H1 (cell line): ENCODE measurements around the gene TBC1D24. TPM values are rescaled to one million over a fixed set of nuclear protein-coding genes. Genes with fewer than 3 reads are reported as not detected.
"Not testable (repeated sequence)": the region's sequence is repeated elsewhere in the genome, so short reads cannot be mapped to it uniquely, and the experiment has no call there.

Experiments used
- CTCF ChIA-PET: fragments of 300-600 bp; sonication (Branson Sonifier 250); formaldehyde crosslinking; loops from one replicate; lab custom pipeline; 2021; ENCODE audit not compliant: partially characterized antibody; lab: Charles Lee
- POLR2A ChIA-PET: fragments of 300-600 bp; sonication (Branson Sonifier 250); formaldehyde crosslinking; loops from one replicate; lab custom pipeline; 2021; ENCODE audit warnings: inconsistent platforms; ENCODE audit not compliant: partially characterized antibody; lab: Charles Lee
- DNase-seq, 2 experiments: peaks; one replicate each; pipeline versions ENCODE4 v3.0.0 to v3.0.0-alpha.2; 2010 to 2022; ENCODE audit warnings: low spot score in 2 of 2, low read depth in 1 of 2, mixed read lengths in 1 of 2
- FAIRE-seq: peaks from 2 replicates; lab custom pipeline; 2011; peaks lifted over from hg19 to GRCh38; lab: Jason Lieb, UNC
- H2AFZ ChIP-seq: 2 replicates; pipeline ENCODE4 v1.8.1; 2012; ENCODE audit warnings: low read length, inconsistent platforms
- H2AK5ac ChIP-seq: 2 replicates; pipeline ENCODE4 v1.6.1; 2013; ENCODE audit warnings: low read depth, low read length
- H2BK120ac ChIP-seq: replicated peaks from 2 replicates; pipeline ENCODE3; 2013; ENCODE audit warnings: low read depth, low read length, inconsistent platforms
- H2BK12ac ChIP-seq: 2 replicates; pipeline ENCODE4 v1.6.1; 2013; ENCODE audit warnings: low read depth, low read length
- H2BK15ac ChIP-seq: 2 replicates; pipeline ENCODE4 v1.6.1; 2013; ENCODE audit warnings: low read length
- H2BK20ac ChIP-seq: 2 replicates; pipeline ENCODE4 v1.6.1; 2013; ENCODE audit warnings: low read length
- H2BK5ac ChIP-seq: 2 replicates; pipeline ENCODE4 v1.6.1; 2013; ENCODE audit warnings: low read depth, low read length
- H3K14ac ChIP-seq: 2 replicates; pipeline ENCODE4 v1.6.1; 2013; ENCODE audit warnings: inconsistent platforms; ENCODE audit not compliant: insufficient read length
- H3K18ac ChIP-seq: 2 replicates; pipeline ENCODE4 v1.6.1; 2013; ENCODE audit warnings: low read length; ENCODE audit errors: extremely low read depth
- H3K23ac ChIP-seq: 2 replicates; pipeline ENCODE4 v1.6.1; 2013; ENCODE audit warnings: inconsistent platforms; ENCODE audit not compliant: insufficient read length
- H3K23me2 ChIP-seq: 2 replicates; pipeline ENCODE4 v1.6.1; 2013; ENCODE audit warnings: low read depth, low read length
- H3K27ac ChIP-seq: 2 replicates; pipeline ENCODE4 v1.6.1; 2011; ENCODE audit warnings: low read depth, low read length, inconsistent platforms
- H3K27me3 ChIP-seq, 4 experiments: replicated peaks in 1 of 4; 1 replicate in 1 of 4; 2 replicates in 3 of 4; pipeline versions ENCODE4 v1.6.1 to v1.8.1; 2011 to 2013; ENCODE audit warnings: low read length in 3 of 4, mild to moderate bottlenecking in 3 of 4, inconsistent platforms in 2 of 4, mixed read lengths in 2 of 4, moderate library complexity in 1 of 4; ENCODE audit not compliant: control insufficient read depth in 3 of 4, insufficient read depth in 3 of 4; ENCODE audit errors: extremely low read depth in 1 of 4
- H3K36me3 ChIP-seq, 4 experiments: 2 replicates each; pipeline versions ENCODE4 v1.6.1 to v1.8.1; 2011 to 2013; ENCODE audit warnings: mild to moderate bottlenecking in 4 of 4, low read length in 3 of 4, moderate library complexity in 2 of 4, control low read depth in 1 of 4, inconsistent platforms in 1 of 4; ENCODE audit not compliant: insufficient read depth in 4 of 4, control insufficient read depth in 2 of 4
- H3K4ac ChIP-seq: replicated peaks from 2 replicates; pipeline ENCODE3; 2013; ENCODE audit warnings: low read length, low read depth, mixed read lengths, inconsistent platforms; ENCODE audit not compliant: insufficient read length
- H3K4me1 ChIP-seq, 4 experiments: replicated peaks in 1 of 4; 1 replicate in 1 of 4; 2 replicates in 3 of 4; pipeline versions ENCODE4 v1.6.1 to v1.8.1; 2011 to 2013; ENCODE audit warnings: low read length in 3 of 4, inconsistent platforms in 2 of 4, mixed read lengths in 1 of 4; ENCODE audit not compliant: insufficient read depth in 4 of 4, control insufficient read depth in 3 of 4
- H3K4me2 ChIP-seq, 2 experiments: 2 replicates each; pipeline versions ENCODE4 v1.6.1 to v1.8.1; 2011 to 2013; ENCODE audit warnings: low read depth in 2 of 2, low read length in 2 of 2, control low read depth in 1 of 2, inconsistent platforms in 1 of 2, mild to moderate bottlenecking in 1 of 2; ENCODE audit not compliant: insufficient read depth in 1 of 2
- H3K4me3 ChIP-seq, 4 experiments: fragments of 200-600, 300-600 bp in 1 of 4; sonication (generic), shearing (Covaris generic), sonication (Bioruptor Twin) in 1 of 4; 2 replicates each; pipeline versions ENCODE4 v1.5.1 to v1.8.1; 2011 to 2016; ENCODE audit warnings: low read length in 4 of 4, low read depth in 3 of 4, control low read depth in 2 of 4, inconsistent platforms in 2 of 4, mild to moderate bottlenecking in 2 of 4, mixed read lengths in 1 of 4, moderate library complexity in 1 of 4; ENCODE audit not compliant: insufficient read depth in 2 of 4; ENCODE audit errors: extremely low read depth in 1 of 4
- H3K56ac ChIP-seq: replicated peaks from 2 replicates; pipeline ENCODE3; 2013; ENCODE audit warnings: low read depth, mild to moderate bottlenecking, mixed read lengths, low read length, inconsistent platforms; ENCODE audit not compliant: insufficient read length
- H3K79me1 ChIP-seq: 2 replicates; pipeline ENCODE4 v1.6.1; 2013; ENCODE audit warnings: low read depth, low read length, control low read depth
- H3K79me2 ChIP-seq, 2 experiments: 2 replicates each; pipeline versions ENCODE4 v1.6.1 to v1.8.1; 2012 to 2013; ENCODE audit warnings: low read length in 2 of 2, mild to moderate bottlenecking in 2 of 2, inconsistent platforms in 1 of 2; ENCODE audit not compliant: insufficient read depth in 2 of 2, control insufficient read depth in 1 of 2
- H3K9ac ChIP-seq, 4 experiments: replicated peaks in 1 of 4; 1 replicate in 1 of 4; 2 replicates in 3 of 4; pipeline versions ENCODE4 v1.6.1 to v1.8.1; 2011 to 2013; ENCODE audit warnings: low read depth in 3 of 4, low read length in 3 of 4, control low read depth in 2 of 4, mild to moderate bottlenecking in 2 of 4, moderate library complexity in 2 of 4, inconsistent platforms in 1 of 4; ENCODE audit errors: extremely low read depth in 1 of 4
- H3K9me3 ChIP-seq, 2 experiments: 2 replicates each; pipeline versions ENCODE4 v1.6.1 to v1.8.1; 2012 to 2013; ENCODE audit warnings: mild to moderate bottlenecking in 2 of 2, moderate library complexity in 2 of 2, control low read depth in 1 of 2, inconsistent platforms in 1 of 2, low read depth in 1 of 2, low read length in 1 of 2, mixed read lengths in 1 of 2; ENCODE audit not compliant: insufficient read depth in 2 of 2
- H4K20me1 ChIP-seq, 2 experiments: replicated peaks in 1 of 2; 2 replicates each; pipeline versions ENCODE3 to v1.8.1; 2011 to 2013; ENCODE audit warnings: inconsistent platforms in 2 of 2, low read length in 2 of 2, mild to moderate bottlenecking in 1 of 2; ENCODE audit not compliant: insufficient read depth in 2 of 2, control insufficient read depth in 1 of 2
- H4K5ac ChIP-seq: 2 replicates; pipeline ENCODE4 v1.6.1; 2013; ENCODE audit warnings: low read length, low read depth, mixed read lengths, inconsistent platforms; ENCODE audit not compliant: insufficient read length
- H4K8ac ChIP-seq: 2 replicates; pipeline ENCODE4 v1.8.0; 2013; ENCODE audit warnings: mild to moderate bottlenecking, moderate library complexity, low read length, inconsistent platforms; ENCODE audit not compliant: insufficient read depth; ENCODE audit errors: extremely low read depth
- H4K91ac ChIP-seq: replicated peaks from 2 replicates; pipeline ENCODE3; 2013; ENCODE audit warnings: low read length, mixed read lengths, inconsistent platforms; ENCODE audit not compliant: insufficient read length
- RNF2 ChIP-seq: fragments of 200-900, 300-1000 bp; sonication (generic); IDR thresholded peaks from 2 replicates; pipeline ENCODE4 v1.7.1; 2016; ENCODE audit warnings: borderline replicate concordance, low read depth, mild to moderate bottlenecking, antibody characterized with exemption, low read length; ENCODE audit not compliant: poor library complexity, severe bottlenecking; ENCODE audit errors: missing control alignments
- WGBS, 2 experiments: shearing (Covaris generic) in 1 of 2; methylation state at CpG; one replicate each; pipeline versions ENCODE4 v1.1.6 to v1.1.7; 2013 to 2015; ENCODE audit warnings: low lambda C conversion rate in 2 of 2, mixed read lengths in 2 of 2, inconsistent platforms in 1 of 2, low coverage in 1 of 2, missing lambda C conversion rate in 1 of 2; ENCODE audit not compliant: insufficient replicate concordance in 2 of 2, insufficient coverage in 1 of 2, insufficient read length in 1 of 2; ENCODE audit errors: extremely low coverage in 1 of 2, missing lambda C conversion rate in 1 of 2; 5-methylcytosine and 5-hydroxymethylcytosine counted together
- polyA plus RNA-seq, 7 experiments: library from polyadenylated mRNA; depleted of rRNA in 3 of 7; stranded (reverse) in 5 of 7; unstranded in 2 of 7; fragments of >200 nt in 5 of 7; fragments of 200-250 nt in 2 of 7; gene quantifications; 1 replicate in 5 of 7; 2 replicates in 1 of 7; 4 replicates in 1 of 7; pipeline versions ENCODE4 v1.2.1 to v1.2.3, GENCODE V29; 2011 to 2013; ENCODE audit warnings: missing spikeins in 2 of 7, mixed read lengths in 2 of 7
- total RNA-seq: library from RNA; stranded (reverse); fragmentation: NEBNext Ultra II Directional; extraction: Animal tissue kit (Norgen Biotek cat#: 25700); gene quantifications from 2 replicates; pipeline ENCODE4 v1.2.1, GENCODE V29; 2021

Gene TBC1D24
- total and polyA plus RNA-seq, 2 of the 8 experiments (the other 6 are each of a cell fraction or from before 2014, with no cell fraction given), result 8.7 to 21.5 TPM

GRCh38 chr16:2439598-2439997 lies 35.3 kb upstream of the TBC1D24 start (continued):
- TF ChIP-seq RNF2, result no peak

GRCh38 chr16:2441143-2441804 lies 33.7 kb upstream of the TBC1D24 start:
- POLR2A ChIA-PET, result interaction anchor here (1.2 kb wide), 1 partner anchor 19 kb away, joined by 4 read pairs; the partner anchor contains the start of gene TEDC2
- DNase-seq, H4K91ac ChIP-seq, H2BK120ac ChIP-seq, H2BK15ac ChIP-seq, H2BK20ac ChIP-seq, H3K4ac ChIP-seq, H3K23ac ChIP-seq, H3K4me3 ChIP-seq, H3K79me1 ChIP-seq, H3K23me2 ChIP-seq, H2AK5ac ChIP-seq, H3K9ac ChIP-seq, H3K9me3 ChIP-seq, H4K8ac ChIP-seq, H3K4me2 ChIP-seq, H3K18ac ChIP-seq, H3K27me3 ChIP-seq, H2AFZ ChIP-seq, FAIRE-seq, H3K56ac ChIP-seq, H3K27ac ChIP-seq, H4K5ac ChIP-seq, H2BK12ac ChIP-seq, H3K4me1 ChIP-seq, H3K14ac ChIP-seq, H3K79me2 ChIP-seq, H2BK5ac ChIP-seq: not testable (repeated sequence)
- Histone ChIP-seq H4K20me1 (peaks cover 8 to 13% of the 10 kb centered on the region in 2 experiments), H3K36me3 (peaks cover 27 to 70% (median 55%) of the 10 kb centered on the region in 4 experiments)
- 83% methylated on average over 14 of the region's 15 CpGs; no CpG with 5 or more reads in 1 of the 2 experiments for WGBS, 2 experiments
- CTCF ChIA-PET, result interaction anchor here (0.9 to 1.9 kb wide), 4 partner anchors 9 to 247 kb away, joined by 4 to 7 read pairs (median 4); no protein-coding TSS in a partner anchor
